ENCODE results near the gene CENPP. TPM values are rescaled to one million over a fixed set of nuclear protein-coding genes. Genes with fewer than 3 reads are reported as not detected.

CENPP gene
- total RNA-seq, 4 donors from 2014 or later: 2.9 to 8.3 (median 4.9) TPM

DNA sequence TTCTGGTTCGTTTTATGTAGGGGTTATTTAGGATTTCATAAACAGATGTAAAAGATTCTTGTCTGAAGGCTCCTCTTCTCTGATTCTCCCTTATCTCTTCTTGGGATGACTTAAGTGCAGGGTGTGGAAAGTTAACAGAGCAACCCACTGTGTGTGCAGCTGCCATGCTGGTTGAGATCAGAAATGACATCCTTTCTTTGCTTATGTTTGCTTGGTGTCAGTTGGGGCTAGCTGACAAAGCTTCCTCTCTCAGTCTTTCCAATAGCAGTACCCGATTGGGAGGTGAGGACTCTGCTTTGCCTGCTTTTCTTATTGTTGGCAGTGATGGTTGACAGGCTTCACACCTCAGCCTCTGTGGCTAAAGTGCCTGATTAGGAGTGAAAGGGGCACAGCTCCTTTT is 52.1 kb downstream of the CENPP start:
- H3K27me3 ChIP-seq: no peaks in the 10 kb centered on the region
- no peaks in the 10 kb centered on the region for H3K4me1 ChIP-seq
- H3K27ac ChIP-seq: no peak overlapping the region
- H3K36me3 ChIP-seq: no peaks in the 10 kb centered on the region
- no peak for TF ChIP-seq EP300 (IDR thresholded peaks at IDR 0.05)
- TF ChIP-seq POLR2AphosphoS5 (IDR thresholded peaks at IDR 0.05): no peak
- TF ChIP-seq, protein P1, sequence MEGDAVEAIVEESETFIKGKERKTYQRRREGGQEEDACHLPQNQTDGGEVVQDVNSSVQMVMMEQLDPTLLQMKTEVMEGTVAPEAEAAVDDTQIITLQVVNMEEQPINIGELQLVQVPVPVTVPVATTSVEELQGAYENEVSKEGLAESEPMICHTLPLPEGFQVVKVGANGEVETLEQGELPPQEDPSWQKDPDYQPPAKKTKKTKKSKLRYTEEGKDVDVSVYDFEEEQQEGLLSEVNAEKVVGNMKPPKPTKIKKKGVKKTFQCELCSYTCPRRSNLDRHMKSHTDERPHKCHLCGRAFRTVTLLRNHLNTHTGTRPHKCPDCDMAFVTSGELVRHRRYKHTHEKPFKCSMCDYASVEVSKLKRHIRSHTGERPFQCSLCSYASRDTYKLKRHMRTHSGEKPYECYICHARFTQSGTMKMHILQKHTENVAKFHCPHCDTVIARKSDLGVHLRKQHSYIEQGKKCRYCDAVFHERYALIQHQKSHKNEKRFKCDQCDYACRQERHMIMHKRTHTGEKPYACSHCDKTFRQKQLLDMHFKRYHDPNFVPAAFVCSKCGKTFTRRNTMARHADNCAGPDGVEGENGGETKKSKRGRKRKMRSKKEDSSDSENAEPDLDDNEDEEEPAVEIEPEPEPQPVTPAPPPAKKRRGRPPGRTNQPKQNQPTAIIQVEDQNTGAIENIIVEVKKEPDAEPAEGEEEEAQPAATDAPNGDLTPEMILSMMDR (IDR thresholded peaks at IDR 0.05): no peak
- no peak for TF ChIP-seq POLR2A (IDR thresholded peaks at IDR 0.05)
- no peak for ATAC-seq
- WGBS, 2 donors (ENCODE audit: low coverage in 1 of 2): 20 to 66% methylated on average over 1 to 2 of the region's 2 CpGs
- peaks cover 0 to 13% (median 0%) of the 10 kb centered on the region in 3 donors for H3K9me3 ChIP-seq
- no peak overlapping the region for H3K4me3 ChIP-seq

DNA sequence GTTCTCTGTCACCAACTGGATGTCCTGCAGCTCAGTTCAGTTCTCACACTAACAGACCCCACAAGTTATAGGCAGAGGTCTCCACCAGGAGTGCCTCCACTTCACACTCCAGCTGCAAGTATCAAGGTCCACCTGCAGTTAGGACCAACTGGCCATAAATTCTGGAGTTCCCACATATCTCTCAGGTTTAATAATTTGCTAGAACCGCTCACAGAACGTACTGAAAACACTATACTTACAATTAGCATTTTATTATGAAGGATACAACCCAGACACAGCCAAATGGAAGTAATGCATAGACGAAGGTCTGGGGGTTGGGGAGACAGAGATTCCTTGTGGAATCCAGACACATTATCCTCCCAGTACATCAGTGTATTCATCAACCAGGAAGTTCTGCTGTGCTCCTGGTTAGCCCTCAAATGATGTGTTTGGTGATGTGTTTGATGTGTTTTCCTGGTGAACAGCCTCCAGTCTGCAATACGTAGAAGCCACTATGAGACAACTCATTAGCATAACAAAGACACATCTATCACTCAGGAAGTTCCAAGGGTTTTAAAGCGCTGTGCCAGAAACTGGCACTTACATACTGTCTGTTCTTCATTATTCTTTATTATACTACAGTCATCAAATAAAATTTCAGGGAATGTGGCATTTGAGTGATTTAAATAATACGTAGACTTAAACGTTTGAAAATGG is 53.3 kb downstream of the CENPP start:
- Histone ChIP-seq H3K9me3 (peaks cover 0 to 4% (median 0%) of the 10 kb centered on the region in 3 donors), H3K27ac (no peak overlapping the region), H3K4me1 (peaks cover 0 to under 1% (median 0%) of the 10 kb centered on the region in 3 donors), H3K36me3 (no peaks in the 10 kb centered on the region), H3K4me3 (no peak overlapping the region), H3K27me3 (no peaks in the 10 kb centered on the region)
- ATAC-seq: no peak
- no peak for TF ChIP-seq POLR2A (IDR thresholded peaks at IDR 0.05)
- TF ChIP-seq POLR2AphosphoS5 (IDR thresholded peaks at IDR 0.05): no peak
- no peak for TF ChIP-seq EP300 (IDR thresholded peaks at IDR 0.05)
- TF ChIP-seq, protein P1 (IDR thresholded peaks at IDR 0.05): no peak
- 72 to 80% methylated on average over 6 to 7 of the region's 7 CpGs for WGBS, 2 donors (ENCODE audit: low coverage in 1 of 2)

DNA sequence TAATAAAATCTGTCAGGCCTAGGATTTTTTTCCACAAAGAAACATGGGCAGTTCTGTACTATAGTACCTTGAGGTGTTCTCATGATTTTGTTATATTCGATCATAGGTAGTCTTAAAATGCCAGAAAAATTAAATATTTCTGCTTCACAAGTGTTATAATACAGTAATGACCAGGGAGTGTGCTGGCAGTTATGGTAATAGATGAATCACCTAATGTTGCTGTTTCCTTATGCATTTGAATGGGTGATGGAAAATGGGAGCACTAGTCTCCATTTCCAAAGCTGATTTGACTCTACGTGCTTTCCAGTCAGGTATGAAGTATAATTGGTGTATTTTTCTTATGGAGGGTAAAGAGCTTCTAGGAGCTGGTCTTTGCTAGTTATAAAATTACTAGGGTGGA is 54.9 kb downstream of the CENPP start:
- H3K27ac ChIP-seq: no peak overlapping the region
- no peaks in the 10 kb centered on the region for H3K36me3 ChIP-seq
- H3K27me3 ChIP-seq: no peaks in the 10 kb centered on the region
- H3K4me1 ChIP-seq: peaks cover 0 to 16% (median 4%) of the 10 kb centered on the region in 3 donors
- TF ChIP-seq EP300 (IDR thresholded peaks at IDR 0.05) (no peak), POLR2AphosphoS5 (IDR thresholded peaks at IDR 0.05) (no peak), POLR2A (IDR thresholded peaks at IDR 0.05) (no peak)
- TF ChIP-seq, protein P1 (IDR thresholded peaks at IDR 0.05): no peak
- ATAC-seq: no peak
- no peak overlapping the region for H3K4me3 ChIP-seq
- no peaks in the 10 kb centered on the region for H3K9me3 ChIP-seq
- 89 to 100% methylated on average over 1 to 2 of the region's 2 CpGs for WGBS, 2 donors (ENCODE audit: low coverage in 1 of 2)

DNA sequence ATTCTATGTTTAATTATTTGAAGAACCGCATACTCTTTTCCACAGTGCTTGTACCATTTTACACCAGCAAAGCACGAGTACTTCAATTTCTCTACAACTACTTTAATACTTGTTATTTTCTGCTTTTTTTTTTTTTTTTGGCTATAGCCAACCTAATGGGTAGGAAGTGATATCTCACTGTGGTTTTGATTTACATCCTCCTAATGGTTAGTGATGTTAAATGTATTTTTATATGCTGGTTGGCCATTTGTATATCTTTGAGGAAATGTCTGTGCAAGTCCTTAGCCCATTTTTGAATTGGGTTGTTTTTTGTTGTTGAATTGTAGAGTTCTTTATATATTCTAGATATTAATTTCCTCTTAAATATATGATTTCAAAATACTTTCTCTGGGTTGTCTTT is 56.0 kb downstream of the CENPP start:
- no peaks in the 10 kb centered on the region for H3K27me3 ChIP-seq
- H3K36me3 ChIP-seq: no peaks in the 10 kb centered on the region
- no peak for TF ChIP-seq POLR2A (IDR thresholded peaks at IDR 0.05)
- TF ChIP-seq, protein P1 (IDR thresholded peaks at IDR 0.05): no peak
- no peak for TF ChIP-seq EP300 (IDR thresholded peaks at IDR 0.05)
- no peak for TF ChIP-seq POLR2AphosphoS5 (IDR thresholded peaks at IDR 0.05)
- H3K27ac ChIP-seq: no peak overlapping the region
- no peak for ATAC-seq
- H3K9me3 ChIP-seq: no peaks in the 10 kb centered on the region
- WGBS, 2 donors (ENCODE audit: low coverage in 1 of 2): 94 to 100% methylated on average over 2 of the region's 2 CpGs
- H3K4me3 ChIP-seq: no peak overlapping the region
- peaks cover 0 to 19% (median 4%) of the 10 kb centered on the region in 3 donors for H3K4me1 ChIP-seq

DNA sequence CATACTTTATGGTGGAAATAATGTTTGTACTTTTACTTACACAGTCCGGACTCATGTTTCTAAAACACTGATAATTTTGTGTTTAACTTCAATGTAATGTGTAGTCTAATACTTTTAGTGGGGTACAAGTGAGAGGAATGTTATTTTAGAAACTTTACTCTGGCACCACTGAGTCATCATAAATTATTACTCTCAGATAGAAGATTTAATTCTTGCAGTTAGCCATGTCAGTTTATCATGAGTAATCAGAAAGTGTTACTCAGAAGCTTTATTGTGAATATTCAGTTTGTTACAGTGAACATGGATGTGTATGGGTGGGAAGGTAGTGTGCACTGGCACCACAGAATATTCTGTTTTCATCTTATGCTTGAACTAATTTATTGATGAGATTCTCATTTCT is 58.6 kb downstream of the CENPP start:
- Histone ChIP-seq H3K27ac (peak overlapping the region in 3 of 4 donors; percentile 26 to 43 (median 32)), H3K36me3 (no peaks in the 10 kb centered on the region), H3K9me3 (no peaks in the 10 kb centered on the region), H3K27me3 (no peaks in the 10 kb centered on the region), H3K4me1 (peaks cover 0 to 19% (median 4%) of the 10 kb centered on the region in 3 donors), H3K4me3 (no peak overlapping the region)
- ATAC-seq: no peak
- 33 to 50% methylated on average over 1 of the region's 1 CpG for WGBS, 2 donors (ENCODE audit: low coverage in 1 of 2)
- TF ChIP-seq POLR2A (IDR thresholded peaks at IDR 0.05) (no peak), EP300 (IDR thresholded peaks at IDR 0.05) (no peak), POLR2AphosphoS5 (IDR thresholded peaks at IDR 0.05) (no peak)
- TF ChIP-seq, protein P1 (IDR thresholded peaks at IDR 0.05): no peak

Data from gastroesophageal sphincter (tissue), 4 donors.